OCI-M2 (cell line): Measurements from ENCODE around the gene POPDC2.
A peak's percentile ranks its signal among the peaks of the same experiment; 100 is the strongest.
"Not testable (repeated sequence)": the region's sequence is repeated elsewhere in the genome, so short reads cannot be mapped to it uniquely, and the experiment has no call there.

Experiments
- DNase-seq: peaks from one replicate; lab custom pipeline; 2025; ENCODE audit not compliant: unreplicated experiment; lab: John Stamatoyannopoulos, UW

The POPDC2 gene, protein sequence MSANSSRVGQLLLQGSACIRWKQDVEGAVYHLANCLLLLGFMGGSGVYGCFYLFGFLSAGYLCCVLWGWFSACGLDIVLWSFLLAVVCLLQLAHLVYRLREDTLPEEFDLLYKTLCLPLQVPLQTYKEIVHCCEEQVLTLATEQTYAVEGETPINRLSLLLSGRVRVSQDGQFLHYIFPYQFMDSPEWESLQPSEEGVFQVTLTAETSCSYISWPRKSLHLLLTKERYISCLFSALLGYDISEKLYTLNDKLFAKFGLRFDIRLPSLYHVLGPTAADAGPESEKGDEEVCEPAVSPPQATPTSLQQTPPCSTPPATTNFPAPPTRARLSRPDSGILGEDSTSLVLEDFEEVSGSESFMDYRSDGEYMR

GRCh38 chr3:119660474-119661440 lies at the start of gene POPDC2:
POPDC2 (minus strand) TSS chr3:119660589; CDS start chr3:119660423, 166 bp downstream.
- no peak for DNase-seq

GRCh38 chr3:119703820-119704531 lies 43.6 kb upstream of the POPDC2 start:
- DNase-seq: no peak

GRCh38 chr3:119702530-119703527 lies 42.4 kb upstream of the POPDC2 start, which contains the start of gene CFAP91:
CFAP91 (plus strand) TSS chr3:119703022; CDS start chr3:119703099, 77 bp downstream.
- DNase-seq: no peak

- no peak for DNase-seq
Observed at GRCh38 chr3:119700920-119701734, 40.7 kb upstream of the POPDC2 start.

DNA sequence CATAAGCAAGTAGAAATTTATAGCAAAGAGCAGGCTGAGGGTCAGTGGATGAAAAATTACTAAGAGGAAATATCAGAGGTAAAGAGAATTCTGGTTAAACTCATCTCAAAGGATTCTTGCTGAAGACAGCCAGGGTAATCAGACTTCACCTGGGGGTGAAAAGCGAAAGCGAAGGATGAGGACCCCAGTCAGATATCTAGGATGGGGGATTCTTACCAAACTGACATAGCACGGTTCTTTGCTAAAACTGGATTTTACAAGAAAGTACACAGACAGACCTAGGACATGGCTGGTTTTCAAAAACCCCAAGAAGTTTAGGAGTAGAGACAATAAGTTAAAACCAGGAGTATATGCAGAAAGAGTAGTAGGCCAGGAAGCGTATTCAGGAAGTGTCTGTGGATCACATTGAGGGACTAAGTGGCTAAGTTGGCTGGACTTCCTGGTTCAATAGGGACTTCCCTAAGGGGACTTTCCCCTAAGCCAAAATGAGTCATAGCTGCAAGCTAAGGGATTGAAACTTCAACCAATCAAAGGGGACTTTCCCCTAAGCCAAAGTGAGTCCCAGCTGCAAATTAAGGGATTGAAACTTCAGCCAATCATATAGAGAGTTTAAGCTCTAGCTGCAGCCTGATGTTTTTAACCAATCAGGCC lies 40.0 kb upstream of the POPDC2 start:
- no peak for DNase-seq

DNA sequence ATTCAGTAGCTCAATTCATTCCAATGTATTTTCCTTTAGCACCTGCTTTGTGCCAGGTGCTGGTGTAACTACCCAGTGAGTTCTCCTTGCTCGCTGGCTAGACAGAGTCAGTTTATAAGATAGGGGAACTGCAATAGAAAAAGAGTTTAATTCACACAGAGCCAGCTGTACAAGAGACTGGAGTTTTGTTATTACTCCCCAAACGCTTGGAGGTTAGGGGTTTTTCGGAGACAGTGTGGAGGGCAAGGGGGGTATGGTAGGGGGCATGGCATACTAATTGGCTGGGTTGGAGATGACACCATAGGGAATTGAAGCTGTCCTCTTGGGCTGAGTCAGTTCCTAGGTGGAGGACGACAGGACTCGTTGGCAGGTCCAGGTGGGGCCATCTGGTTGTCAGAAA lies 37.0 kb upstream of the POPDC2 start:
- no peak for DNase-seq

GRCh38 chr3:119695480-119695879 lies 35.1 kb upstream of the POPDC2 start:
- DNase-seq: no peak

GRCh38 chr3:119690043-119690656 lies 29.8 kb upstream of the POPDC2 start:
- no peak for DNase-seq

GRCh38 chr3:119683421-119683820 lies 23.0 kb upstream of the POPDC2 start:
- no peak for DNase-seq

GRCh38 chr3:119681279-119681678 lies 20.9 kb upstream of the POPDC2 start:
- DNase-seq: no peak

GRCh38 chr3:119679874-119680273 lies 19.5 kb upstream of the POPDC2 start:
- DNase-seq: no peak

- DNase-seq: not testable (repeated sequence)
Observed at GRCh38 chr3:119678209-119678608, 17.8 kb upstream of the POPDC2 start.

GRCh38 chr3:119677641-119677934 lies 17.2 kb upstream of the POPDC2 start:
- no peak for DNase-seq

DNA sequence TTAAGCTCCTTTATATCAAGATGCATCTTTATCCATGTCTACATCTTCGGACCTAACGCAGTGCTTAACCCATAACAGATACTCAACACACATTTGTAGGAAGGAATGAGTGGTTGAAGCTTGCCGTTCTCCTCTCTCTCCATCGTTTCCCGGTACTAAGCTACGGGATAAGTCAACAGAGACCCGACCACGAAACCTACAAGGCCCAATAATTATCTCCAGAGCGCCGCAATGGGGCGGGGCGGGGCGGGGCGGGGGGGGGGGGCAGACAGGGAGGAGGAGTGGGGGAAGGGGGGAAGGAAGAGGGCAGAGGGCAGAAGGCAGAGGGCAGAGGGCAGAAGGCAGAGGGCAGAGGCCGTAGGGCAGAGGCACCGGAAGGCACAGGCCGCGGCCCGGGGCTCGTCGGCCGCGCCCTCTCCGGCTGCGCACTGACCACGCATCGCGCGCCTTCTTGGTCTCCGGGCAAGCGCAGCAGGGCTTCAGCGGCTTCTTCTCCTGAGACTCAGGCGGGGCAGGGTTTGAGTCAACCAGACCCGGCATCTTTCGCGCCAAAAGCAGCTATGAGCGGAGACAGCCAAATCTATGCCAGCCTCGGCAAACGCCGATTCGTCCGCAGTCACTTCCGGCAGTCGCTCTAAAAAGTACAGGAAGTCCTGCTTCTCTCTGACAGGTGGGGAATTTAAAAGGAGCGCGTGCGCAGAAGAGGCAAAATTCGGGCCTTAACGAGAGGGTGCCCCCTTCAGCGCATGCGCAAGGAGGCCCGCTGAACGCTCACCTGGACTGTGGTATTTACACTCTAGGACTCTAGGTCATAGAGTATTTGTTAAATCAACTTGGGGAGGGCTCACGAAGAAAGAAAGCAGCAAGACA lies 16.6 kb upstream of the POPDC2 start, which contains the start of gene COX17:
COX17 (minus strand) TSS at position 636 of the 870 bp plus-strand sequence; CDS start at position 540, 96 bp downstream.
- peak; percentile 59 for DNase-seq

- no peak for DNase-seq
Observed at GRCh38 chr3:119676020-119676419, 15.6 kb upstream of the POPDC2 start.

GRCh38 chr3:119675188-119675874 lies 14.9 kb upstream of the POPDC2 start:
- DNase-seq: no peak

- DNase-seq: no peak
Observed at GRCh38 chr3:119673875-119674274, 13.5 kb upstream of the POPDC2 start.
